A549 (cell line): Measurements from ENCODE around the gene MRPL40. TPM values are rescaled to one million over a fixed set of nuclear protein-coding genes. Genes with fewer than 3 reads are reported as not detected.

ENCODE experiments used
- ATAC-seq, 2 experiments: fragments of 200-7000 bp in 1 of 2; fragments of >200 bp in 1 of 2; cut with Nextera tagmentation in 1 of 2; cut with Tn5 transposase in 1 of 2; 3 replicates each; pipeline versions ENCODE4 v1.8.0 to v1.9.1; 2018 to 2020; ENCODE audit warnings: mild to moderate bottlenecking in 1 of 2, moderate library complexity in 1 of 2
- CTCF ChIA-PET: fragments of 300-600 bp; sonication (Branson Sonifier 250); formaldehyde crosslinking; extraction: SDS; loops from one replicate; lab custom pipeline; 2021; ENCODE audit warnings: antibody characterized with exemption, inconsistent platforms; lab: Yijun Ruan, JAX
- POLR2A ChIA-PET: fragments of 350-600 bp; formaldehyde crosslinking; extraction: SDS; loops from one replicate; lab custom pipeline; 2021; ENCODE audit warnings: antibody characterized with exemption, inconsistent platforms; lab: Yijun Ruan, JAX
- DNase-seq, 2 experiments: peaks; one replicate each; pipeline versions ENCODE4 v3.0.0 to v3.0.0-alpha.2; 2011 to 2016; ENCODE audit warnings: low read depth in 1 of 2, low spot score in 1 of 2
- FAIRE-seq: peaks from 2 replicates; lab custom pipeline; 2011; peaks lifted over from hg19 to GRCh38; lab: Jason Lieb, UNC
- H3K27ac ChIP-seq, 2 experiments: fragments of >200 bp; sonication (Bioruptor Twin); formaldehyde crosslinking; 3 replicates each; pipeline ENCODE4 v1.5.1; 2016 to 2017
- H3K4me1 ChIP-seq: fragments of >200 bp; sonication (Bioruptor Twin); formaldehyde crosslinking; 3 replicates; pipeline ENCODE4 v1.6.1; 2016
- H3K4me2 ChIP-seq: fragments of >200 bp; sonication (Bioruptor Twin); formaldehyde crosslinking; 3 replicates; pipeline ENCODE4 v1.6.1; 2016
- H3K4me3 ChIP-seq: fragments of >200 bp; sonication (Bioruptor Twin); formaldehyde crosslinking; 3 replicates; pipeline ENCODE4 v1.5.1; 2016
- H3K9me3 ChIP-seq: fragments of >200 bp; sonication (Bioruptor Twin); formaldehyde crosslinking; 3 replicates; pipeline ENCODE4 v1.6.1; 2016
- CBX8 ChIP-seq: fragments of 200-600 bp; sonication (generic); IDR thresholded peaks from 2 replicates; pipeline ENCODE4 v1.6.1; 2016
- CTCF ChIP-seq: fragments of >200 bp; sonication (Bioruptor Twin); formaldehyde crosslinking; IDR thresholded peaks from 3 replicates; pipeline ENCODE4 v1.5.1; 2016
- E2F6 ChIP-seq: IDR thresholded peaks from 2 replicates; pipeline ENCODE4 v1.6.1; 2012; ENCODE audit warnings: low read depth, borderline replicate concordance
- FOSL2 ChIP-seq, 2 experiments: fragments of 450-650 bp in 1 of 2; fragments of >200 bp in 1 of 2; sonication (Bioruptor Twin) in 1 of 2; formaldehyde crosslinking; IDR thresholded peaks; 2 replicates each; pipeline versions ENCODE4 v1.5.0 to v1.6.1; 2016 to 2020; ENCODE audit warnings: mild to moderate bottlenecking in 1 of 2, moderate library complexity in 1 of 2
- FOXS1 ChIP-seq: fragments of 250-450 bp; sonication (Bioruptor Pico); IDR thresholded peaks from 2 replicates; pipeline ENCODE4 v1.5.0; 2020; ENCODE audit warnings: mild to moderate bottlenecking, moderate library complexity
- GATA3 ChIP-seq: IDR thresholded peaks from 2 replicates; pipeline ENCODE4 v1.6.1; 2012; ENCODE audit warnings: borderline replicate concordance
- HDAC2 ChIP-seq: fragments of 200-600 bp; sonication (generic); IDR thresholded peaks from 2 replicates; pipeline ENCODE4 v1.6.1; 2016
- HEYL ChIP-seq: fragments of 250-450 bp; sonication (Bioruptor Pico); IDR thresholded peaks from 2 replicates; pipeline ENCODE4 v1.8.0; 2021; ENCODE audit warnings: mild to moderate bottlenecking, moderate library complexity
- JUNB ChIP-seq: fragments of >200 bp; sonication (Bioruptor Twin); formaldehyde crosslinking; IDR thresholded peaks from 2 replicates; pipeline ENCODE4 v1.6.1; 2016
- KDM1A ChIP-seq: fragments of 200-600 bp; sonication (generic); IDR thresholded peaks from 2 replicates; pipeline ENCODE4 v1.6.1; 2016; ENCODE audit warnings: low read depth, mild to moderate bottlenecking
- KDM5A ChIP-seq: fragments of 200-600 bp; sonication (generic); IDR thresholded peaks from 2 replicates; pipeline ENCODE4 v1.6.1; 2016; ENCODE audit warnings: antibody characterized with exemption, mild to moderate bottlenecking
- NR3C1 ChIP-seq: fragments of >200 bp; sonication (Bioruptor Twin); formaldehyde crosslinking; IDR thresholded peaks from 3 replicates; pipeline ENCODE4 v1.6.1; 2017
- POLR2AphosphoS2 ChIP-seq: conservative IDR thresholded peaks from 2 replicates; pipeline ENCODE4 v1.6.1; 2012; ENCODE audit warnings: low read length, improper control_type of control experiment, inconsistent platforms
- RAD21 ChIP-seq, 2 experiments: fragments of >200 bp in 1 of 2; sonication (Bioruptor Twin) in 1 of 2; formaldehyde crosslinking in 1 of 2; IDR thresholded peaks in 1 of 2; conservative IDR thresholded peaks in 1 of 2; 2 replicates in 1 of 2; 3 replicates in 1 of 2; pipeline ENCODE4 v1.6.1; 2012 to 2018; ENCODE audit warnings: inconsistent platforms in 1 of 2
- RCOR1 ChIP-seq: fragments of 150-350 bp; IDR thresholded peaks from 2 replicates; pipeline ENCODE4 v1.6.1; 2014; ENCODE audit warnings: antibody characterized with exemption, low read length, low read depth
- RNF2 ChIP-seq: fragments of 200-600 bp; sonication (generic); IDR thresholded peaks from 2 replicates; pipeline ENCODE4 v1.6.1; 2016; ENCODE audit warnings: low read depth, mild to moderate bottlenecking, antibody characterized with exemption, moderate library complexity, borderline replicate concordance
- TFCP2L1 ChIP-seq: fragments of 250-450 bp; sonication (Bioruptor Pico); IDR thresholded peaks from 2 replicates; pipeline ENCODE4 v1.5.0; 2021; ENCODE audit warnings: mild to moderate bottlenecking
- TP53 ChIP-seq: fragments of 250-450 bp; sonication (Bioruptor Pico); IDR thresholded peaks from 2 replicates; pipeline ENCODE4 v1.5.0; 2021; ENCODE audit warnings: mild to moderate bottlenecking, moderate library complexity
- WGBS: methylation state at CpG from one replicate; pipeline ENCODE4 v1.1.6; 2017; ENCODE audit errors: missing lambda C conversion rate; 5-methylcytosine and 5-hydroxymethylcytosine counted together
- polyA plus RNA-seq, 4 experiments: library from polyadenylated mRNA; depleted of rRNA in 3 of 4; stranded (reverse); fragments of >200 nt; fragmentation: RNase III in 1 of 4; extraction: RNeasy Plus Mini Kit Qiagen cat#74134 plus additional on column Dnase treatment in 1 of 4; gene quantifications; 2 replicates in 3 of 4; 3 replicates in 1 of 4; pipeline ENCODE4 v1.2.3, GENCODE V29; 2011 to 2017
- TF ChIP-seq, protein P1 (sequence below): IDR thresholded peaks from 2 replicates; pipeline ENCODE4 v1.6.1; 2012

The MRPL40 gene
- polyA plus RNA-seq, 2 of the 4 experiments (the other 2 are of a cell fraction): 32.1 to 45.7 TPM

GRCh38 chr22:19470010-19470409 lies 37.7 kb downstream of the MRPL40 start:
- no peak for ATAC-seq
- H3K27ac ChIP-seq: no peak overlapping the region
- no peak overlapping the region for H3K4me2 ChIP-seq
- TF ChIP-seq TFCP2L1 (CRISPR knock-in tag) (no peak), JUNB (no peak), TP53 (CRISPR knock-in tag) (no peak), CTCF (no peak), KDM1A (no peak), GATA3 (no peak), RNF2 (no peak), HDAC2 (no peak), CBX8 (no peak), HEYL (CRISPR knock-in tag) (no peak), KDM5A (no peak), RAD21 (conservative IDR thresholded peaks at IDR 0.05 in 1 of 2, IDR thresholded peaks at IDR 0.05 in 1 of 2) (no peak), NR3C1 (no peak), RCOR1 (no peak), FOXS1 (no peak), POLR2AphosphoS2 (no peak)
- TF ChIP-seq, protein P1, sequence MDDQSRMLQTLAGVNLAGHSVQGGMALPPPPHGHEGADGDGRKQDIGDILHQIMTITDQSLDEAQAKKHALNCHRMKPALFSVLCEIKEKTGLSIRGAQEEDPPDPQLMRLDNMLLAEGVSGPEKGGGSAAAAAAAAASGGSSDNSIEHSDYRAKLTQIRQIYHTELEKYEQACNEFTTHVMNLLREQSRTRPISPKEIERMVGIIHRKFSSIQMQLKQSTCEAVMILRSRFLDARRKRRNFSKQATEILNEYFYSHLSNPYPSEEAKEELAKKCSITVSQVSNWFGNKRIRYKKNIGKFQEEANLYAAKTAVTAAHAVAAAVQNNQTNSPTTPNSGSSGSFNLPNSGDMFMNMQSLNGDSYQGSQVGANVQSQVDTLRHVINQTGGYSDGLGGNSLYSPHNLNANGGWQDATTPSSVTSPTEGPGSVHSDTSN: no peak
- H3K4me1 ChIP-seq: no peaks in the 10 kb centered on the region
- no peaks in the 10 kb centered on the region for H3K9me3 ChIP-seq
- WGBS: 93% methylated on average over 2 of the region's 2 CpGs
- FAIRE-seq: no peak
- POLR2A ChIA-PET: no interaction called here
- H3K4me3 ChIP-seq: no peak overlapping the region
- CTCF ChIA-PET: interaction anchor here (0.8 to 1.2 kb wide), 2 partner anchors 160 to 170 kb away, joined by 3 read pairs; no protein-coding TSS in a partner anchor
- DNase-seq: no peak

DNA sequence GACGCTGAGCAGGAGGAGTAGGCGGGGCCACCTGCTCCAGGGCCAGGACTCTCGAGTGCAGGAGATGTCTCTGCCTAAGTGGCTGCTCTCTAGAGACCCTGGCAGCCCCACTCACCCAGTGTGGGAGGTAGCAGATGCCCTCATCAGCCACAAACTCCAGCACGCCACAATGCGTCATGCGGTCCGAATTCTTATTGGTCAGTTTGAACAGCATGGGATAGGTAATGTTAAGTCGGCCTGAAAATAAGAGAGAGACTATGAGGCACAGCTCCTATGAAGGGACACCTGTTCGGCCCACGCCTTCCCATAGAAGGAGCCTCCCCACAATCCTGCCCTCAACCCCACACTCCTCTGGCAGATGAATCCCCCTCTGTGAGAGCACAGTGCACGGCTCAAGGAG lies 39.2 kb downstream of the MRPL40 start:
- H3K4me2 ChIP-seq: no peak overlapping the region
- ChIA-PET CTCF (interaction anchor here (4.0 kb wide), 1 partner anchor 159 kb away, joined by 24 read pairs; no protein-coding TSS in a partner anchor), POLR2A (no interaction called here)
- ATAC-seq: no peak
- no peaks in the 10 kb centered on the region for H3K9me3 ChIP-seq
- DNase-seq: no peak
- no peak for FAIRE-seq
- H3K27ac ChIP-seq: no peak overlapping the region
- TF ChIP-seq FOSL2 (IDR thresholded peaks at IDR 0.05) (no peak), FOSL2 (CRISPR knock-in tag; IDR thresholded peaks at IDR 0.05) (no peak)
- WGBS: 93% methylated on average over 8 of the region's 11 CpGs
- H3K4me1 ChIP-seq: no peaks in the 10 kb centered on the region
- H3K4me3 ChIP-seq: no peak overlapping the region

GRCh38 chr22:19472233-19472632 lies 39.9 kb downstream of the MRPL40 start:
- Histone ChIP-seq H3K4me1 (peaks cover 3% of the 10 kb centered on the region), H3K27ac (no peak overlapping the region), H3K9me3 (no peaks in the 10 kb centered on the region), H3K4me2 (no peak overlapping the region), H3K4me3 (no peak overlapping the region)
- no peak for DNase-seq
- no peak for ATAC-seq
- WGBS: 85% methylated on average over 8 of the region's 8 CpGs
- no peak for TF ChIP-seq E2F6
- no peak for FAIRE-seq
- ChIA-PET CTCF (interaction anchor here (1.0 to 4.0 kb wide), 2 partner anchors 9 to 158 kb away, joined by 3 to 24 read pairs; no protein-coding TSS in a partner anchor), POLR2A (no interaction called here)
